Upper lobe of left lung (tissue), 4 donors: ENCODE data around the gene ARHGDIG.

Experiments used
- CTCF ChIP-seq, 6 experiments: fragments of 450-650 bp in 4 of 6; fragments of 200-600 bp in 2 of 6; sonication (generic) in 2 of 6; IDR thresholded peaks; one replicate each; pipeline ENCODE4 v1.5.1; 2016 to 2019; ENCODE audit warnings: antibody characterized with exemption in 6 of 6
- POLR2A ChIP-seq, 4 donors: fragments of 450-650 bp; IDR thresholded peaks; one replicate each; pipeline ENCODE4 v1.5.1; 2016 to 2017; ENCODE audit warnings: antibody characterized with exemption in 4 of 4, mild to moderate bottlenecking in 2 of 4
- POLR2AphosphoS5 ChIP-seq, 2 donors: sonication (generic); formaldehyde crosslinking; IDR thresholded peaks; one replicate each; pipeline ENCODE4 v1.5.1; 2017; ENCODE audit warnings: antibody characterized with exemption in 2 of 2

DNA sequence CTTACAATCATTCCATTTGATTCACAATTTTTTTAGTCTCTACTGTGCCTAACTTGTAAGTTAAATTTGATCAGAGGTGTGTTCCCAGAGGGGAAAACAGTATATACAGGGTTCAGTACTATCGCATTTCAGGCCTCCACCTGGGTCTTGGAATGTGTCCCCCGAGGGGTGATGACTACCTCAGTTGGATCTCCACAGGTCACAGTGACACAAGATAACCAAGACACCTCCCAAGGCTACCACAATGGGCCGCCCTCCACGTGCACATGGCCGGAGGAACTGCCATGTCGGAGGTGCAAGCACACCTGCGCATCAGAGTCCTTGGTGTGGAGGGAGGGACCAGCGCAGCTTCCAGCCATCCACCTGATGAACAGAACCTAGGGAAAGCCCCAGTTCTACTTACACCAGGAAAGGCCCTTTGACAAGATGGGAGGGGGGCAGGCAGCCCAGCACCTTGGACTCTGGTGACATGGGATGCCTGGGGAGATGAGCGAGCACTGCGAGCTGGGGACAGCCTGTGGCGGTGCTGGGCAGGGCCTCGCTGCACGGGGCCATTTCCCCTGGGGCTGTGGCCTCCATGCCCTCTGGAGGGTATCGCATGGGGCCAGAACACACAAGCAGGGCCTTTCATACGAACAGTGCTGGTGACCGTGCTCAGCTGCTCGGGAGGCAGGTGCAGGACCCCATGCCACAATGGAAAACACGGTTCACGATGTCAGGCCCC lies 36.5 kb downstream of the ARHGDIG start:
- TF ChIP-seq CTCF (IDR thresholded peaks at IDR 0.05) (no peak), POLR2A (IDR thresholded peaks at IDR 0.05) (no peak), POLR2AphosphoS5 (IDR thresholded peaks at IDR 0.05) (no peak)
